GM12864 (cell line): ENCODE results near the gene THOC5.

Experiments
- DNase-seq: peaks from one replicate; pipeline ENCODE4 v3.0.0-alpha.2; 2011; ENCODE audit warnings: low read depth
- H3K4me3 ChIP-seq: 2 replicates; pipeline ENCODE4 v1.5.1; 2011; ENCODE audit warnings: mild to moderate bottlenecking, low read depth, low read length, control low read depth
- TF ChIP-seq, protein P1 (sequence below): IDR thresholded peaks from 2 replicates; pipeline ENCODE4 v1.5.1; 2011; ENCODE audit warnings: low read depth, mild to moderate bottlenecking, moderate library complexity, low read length, control low read depth, inconsistent platforms; ENCODE audit errors: missing control alignments

THOC5 gene

DNA sequence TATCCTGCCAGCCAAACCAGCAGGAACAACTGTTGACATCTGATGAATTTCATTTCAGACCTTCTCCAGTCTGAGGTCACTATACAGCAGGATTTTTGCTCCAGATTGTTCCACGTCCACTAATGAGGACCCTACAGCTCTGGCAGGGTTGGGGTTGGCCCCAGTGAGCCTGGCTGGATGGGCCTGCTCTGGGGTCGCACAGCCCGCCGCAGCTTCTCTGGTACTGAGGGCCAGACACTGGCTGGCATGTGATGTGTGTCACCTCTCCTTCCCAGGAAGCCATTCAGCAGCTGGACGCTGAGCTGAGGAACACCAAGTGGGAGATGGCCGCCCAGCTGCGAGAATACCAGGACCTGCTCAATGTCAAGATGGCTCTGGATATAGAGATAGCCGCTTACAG lies 68.1 kb downstream of the THOC5 start:
- DNase-seq: no peak
- TF ChIP-seq, protein P1, sequence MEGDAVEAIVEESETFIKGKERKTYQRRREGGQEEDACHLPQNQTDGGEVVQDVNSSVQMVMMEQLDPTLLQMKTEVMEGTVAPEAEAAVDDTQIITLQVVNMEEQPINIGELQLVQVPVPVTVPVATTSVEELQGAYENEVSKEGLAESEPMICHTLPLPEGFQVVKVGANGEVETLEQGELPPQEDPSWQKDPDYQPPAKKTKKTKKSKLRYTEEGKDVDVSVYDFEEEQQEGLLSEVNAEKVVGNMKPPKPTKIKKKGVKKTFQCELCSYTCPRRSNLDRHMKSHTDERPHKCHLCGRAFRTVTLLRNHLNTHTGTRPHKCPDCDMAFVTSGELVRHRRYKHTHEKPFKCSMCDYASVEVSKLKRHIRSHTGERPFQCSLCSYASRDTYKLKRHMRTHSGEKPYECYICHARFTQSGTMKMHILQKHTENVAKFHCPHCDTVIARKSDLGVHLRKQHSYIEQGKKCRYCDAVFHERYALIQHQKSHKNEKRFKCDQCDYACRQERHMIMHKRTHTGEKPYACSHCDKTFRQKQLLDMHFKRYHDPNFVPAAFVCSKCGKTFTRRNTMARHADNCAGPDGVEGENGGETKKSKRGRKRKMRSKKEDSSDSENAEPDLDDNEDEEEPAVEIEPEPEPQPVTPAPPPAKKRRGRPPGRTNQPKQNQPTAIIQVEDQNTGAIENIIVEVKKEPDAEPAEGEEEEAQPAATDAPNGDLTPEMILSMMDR: no peak
- no peak overlapping the region for H3K4me3 ChIP-seq

DNA sequence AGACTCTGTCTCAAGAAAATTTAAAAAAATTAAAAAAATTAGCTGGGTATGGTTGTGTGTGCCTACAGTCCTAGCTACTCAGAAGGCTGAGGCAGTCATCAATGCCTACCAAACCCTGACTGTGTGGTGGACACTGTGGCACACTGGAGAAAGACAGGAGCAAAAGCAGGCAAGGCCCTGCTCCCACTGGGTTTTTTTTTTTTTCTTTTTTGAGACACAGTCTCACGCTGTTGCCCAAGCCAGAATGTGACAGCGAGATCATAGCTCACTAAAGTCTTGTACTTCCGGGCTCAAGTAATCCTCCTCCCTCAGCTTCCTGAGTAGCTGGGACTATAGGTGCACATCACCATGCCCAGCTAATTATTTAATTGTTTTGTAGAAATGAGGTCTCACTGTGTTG lies 68.9 kb downstream of the THOC5 start:
- DNase-seq: no peak
- TF ChIP-seq, protein P1: no peak
- H3K4me3 ChIP-seq: no peak overlapping the region

DNA sequence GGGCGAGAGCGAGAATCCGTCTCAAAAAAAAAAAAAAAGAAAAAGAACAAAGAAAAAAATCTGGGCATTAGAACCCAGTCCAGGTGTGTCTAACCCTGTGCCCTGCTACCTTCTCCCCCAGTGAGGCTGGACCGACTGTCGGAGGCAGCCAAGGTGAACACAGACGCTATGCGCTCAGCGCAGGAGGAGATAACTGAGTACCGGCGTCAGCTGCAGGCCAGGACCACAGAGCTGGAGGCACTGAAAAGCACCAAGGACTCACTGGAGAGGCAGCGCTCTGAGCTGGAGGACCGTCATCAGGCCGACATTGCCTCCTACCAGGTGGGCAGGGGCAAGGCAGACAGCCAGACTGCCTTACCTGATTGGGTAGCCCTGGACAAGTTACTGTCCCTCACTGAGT lies 70.3 kb downstream of the THOC5 start:
- TF ChIP-seq, protein P1: no peak
- no peak overlapping the region for H3K4me3 ChIP-seq
- DNase-seq: no peak

DNA sequence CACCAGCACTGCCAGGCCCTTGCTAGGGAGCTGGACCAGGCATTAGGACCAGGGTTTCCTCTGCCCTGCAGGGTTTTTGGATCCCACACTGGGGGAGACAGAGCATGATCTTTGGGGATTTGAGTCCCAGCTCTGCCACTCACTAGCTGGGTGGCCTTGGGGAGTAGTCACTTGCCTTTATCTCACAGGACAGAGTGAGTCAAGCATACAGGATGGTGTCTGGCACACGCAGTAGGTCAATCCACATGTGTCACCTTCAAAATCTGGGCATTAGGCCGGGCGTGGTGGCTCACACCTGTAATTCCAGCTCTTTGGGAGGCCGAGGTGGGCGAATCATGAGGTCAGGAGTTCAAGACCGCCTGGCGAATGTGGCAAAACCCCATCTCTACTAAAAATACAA lies 70.8 kb downstream of the THOC5 start:
- TF ChIP-seq, protein P1: no peak
- DNase-seq: no peak
- H3K4me3 ChIP-seq: no peak overlapping the region

DNA sequence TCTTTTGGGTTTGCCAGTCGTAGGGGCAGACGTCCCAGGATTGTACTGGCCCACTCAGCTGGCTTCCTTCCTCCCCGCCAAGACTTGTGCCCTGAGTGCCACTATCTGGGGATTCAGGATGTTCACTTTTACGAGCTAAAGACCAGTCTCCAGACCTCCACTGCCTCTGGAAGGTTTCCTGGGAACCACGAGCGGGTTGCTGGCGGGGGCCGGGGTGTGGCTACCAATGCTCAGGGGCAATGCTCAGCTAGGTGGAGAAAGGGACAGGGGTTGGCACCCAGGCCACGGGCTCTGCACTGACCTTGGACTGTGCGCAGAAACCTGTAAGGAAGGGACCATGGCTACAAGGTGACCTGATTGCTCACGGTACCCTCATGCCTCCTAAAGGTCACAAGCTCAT lies 71.3 kb downstream of the THOC5 start:
- H3K4me3 ChIP-seq: no peak overlapping the region
- TF ChIP-seq, protein P1: no peak
- DNase-seq: no peak

DNA sequence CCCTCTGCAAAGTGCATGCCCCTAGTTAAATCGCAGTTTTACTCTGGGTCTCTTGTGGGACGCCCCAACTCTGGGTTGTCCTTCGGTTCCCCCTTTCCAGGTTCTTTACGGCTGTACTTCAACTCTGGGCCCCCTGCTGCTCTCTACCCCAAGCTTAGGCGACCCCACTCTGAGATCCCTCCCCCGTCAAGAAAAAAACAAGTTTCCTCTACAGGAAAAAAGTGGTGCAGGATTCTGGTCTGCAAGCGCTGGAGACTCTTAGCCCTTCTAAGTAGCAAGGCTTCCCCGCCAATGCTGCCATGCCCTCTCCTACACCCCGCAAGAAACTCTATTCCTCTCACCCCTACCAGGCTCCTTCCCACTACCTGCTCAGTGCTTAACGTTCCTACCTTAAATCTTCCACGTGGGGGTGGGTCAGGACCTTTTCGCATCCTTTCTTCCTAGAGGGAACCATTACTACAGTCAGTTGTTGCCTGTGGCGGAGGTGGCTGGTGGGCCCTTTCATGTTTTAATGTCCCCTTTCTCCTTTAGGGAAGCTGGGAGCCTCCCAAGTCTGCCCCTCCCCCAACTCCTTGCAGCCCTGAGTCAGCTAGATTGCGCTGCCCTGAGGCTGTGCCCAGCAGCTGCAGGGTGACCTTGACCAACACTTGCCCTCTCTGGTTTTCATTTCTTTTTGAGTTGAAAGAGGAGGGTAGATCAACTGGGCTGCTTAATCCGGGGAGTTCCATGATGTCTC lies 72.1 kb downstream of the THOC5 start:
- H3K4me3 ChIP-seq: peak overlapping the region; percentile 40
- DNase-seq: no peak
- TF ChIP-seq, protein P1: no peak
